Stimulated activated CD4-positive, alpha-beta T cell treated with anti-CD3 and anti-CD28 coated beads, Interleukin-12 subunit alpha, Interleukin-12 subunit beta, amount 100 ng/mL, for 4 hours (primary cell): ENCODE measurements around the gene UGT2B28.
"Not testable (repeated sequence)": the region's sequence is repeated elsewhere in the genome, so short reads cannot be mapped to it uniquely, and the experiment has no call there.

Source experiments
- DNase-seq: peaks from one replicate; pipeline ENCODE4 v3.0.0-alpha.2; 2020

Gene UGT2B28

DNA sequence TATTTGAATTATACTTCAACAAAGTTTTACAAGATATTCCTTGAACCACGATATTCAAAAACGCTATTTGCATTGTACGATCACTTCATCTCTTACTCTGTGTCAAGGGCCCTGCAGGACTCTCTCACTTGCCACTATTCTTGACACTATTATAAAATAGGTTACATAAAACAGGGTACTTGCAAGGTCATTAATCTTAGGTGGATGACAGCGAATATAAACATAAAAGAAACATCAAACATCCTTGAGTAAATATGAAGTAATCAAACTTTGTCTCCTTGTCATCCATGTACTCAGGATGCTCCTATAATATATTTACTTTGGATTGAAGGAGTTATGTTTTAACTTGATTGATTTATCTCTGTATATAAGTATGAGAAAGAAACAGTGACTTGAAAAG is at the start of gene UGT2B28:
Gene UGT2B28, plus strand, starts transcription at position 395 of the 400 bp plus-strand sequence. CDS start 26 bp downstream, outside the sequence.
- not testable (repeated sequence) for DNase-seq

DNA sequence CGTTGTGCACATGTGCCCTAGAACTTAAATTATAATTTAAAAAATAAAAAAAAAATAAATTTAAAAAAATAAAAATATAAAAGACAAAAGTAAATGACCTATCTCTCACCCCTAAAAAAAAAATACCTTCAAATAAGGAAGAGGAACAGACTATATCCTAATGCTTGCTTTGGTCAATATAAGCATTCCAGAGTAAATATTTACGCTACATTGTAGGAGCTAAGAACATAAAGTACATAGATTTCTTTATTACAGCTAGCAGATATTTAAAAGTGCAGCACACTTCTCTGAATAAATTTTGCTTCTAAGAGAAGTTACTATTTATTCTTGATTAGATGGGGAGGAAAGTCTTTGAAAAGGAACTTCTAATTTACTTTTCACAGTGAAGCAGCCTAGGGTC is 41.2 kb upstream of the UGT2B28 start:
- DNase-seq: no peak

DNA sequence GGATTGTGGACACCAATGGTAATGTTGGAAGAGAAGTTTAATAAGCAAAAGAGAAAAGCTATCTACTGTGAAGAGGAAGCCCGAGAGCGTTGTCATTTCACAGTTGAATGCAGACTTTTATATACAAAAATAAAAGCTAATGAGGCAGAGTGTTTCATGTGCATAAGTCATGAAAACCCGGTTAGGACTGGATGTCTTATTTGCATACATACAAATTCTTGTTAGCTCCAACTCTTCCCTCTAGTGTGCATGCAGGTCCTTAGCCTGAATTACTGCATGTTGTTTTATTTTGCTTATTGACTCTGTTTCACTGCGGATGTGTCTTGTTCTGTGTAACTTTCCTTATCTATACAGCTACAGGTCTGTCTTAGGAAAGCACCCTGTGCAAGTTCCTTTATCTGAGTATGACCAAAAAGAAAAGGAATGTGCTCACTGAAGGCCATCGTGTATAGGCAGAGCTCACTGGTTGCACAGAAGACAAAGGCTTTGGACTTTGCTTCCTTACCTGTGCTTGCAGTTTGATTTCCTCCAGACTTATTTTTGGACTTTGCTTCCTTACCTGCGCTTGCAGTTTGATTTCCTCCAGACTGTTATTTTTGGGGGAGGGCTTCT is 40.6 kb upstream of the UGT2B28 start:
- no peak for DNase-seq

DNA sequence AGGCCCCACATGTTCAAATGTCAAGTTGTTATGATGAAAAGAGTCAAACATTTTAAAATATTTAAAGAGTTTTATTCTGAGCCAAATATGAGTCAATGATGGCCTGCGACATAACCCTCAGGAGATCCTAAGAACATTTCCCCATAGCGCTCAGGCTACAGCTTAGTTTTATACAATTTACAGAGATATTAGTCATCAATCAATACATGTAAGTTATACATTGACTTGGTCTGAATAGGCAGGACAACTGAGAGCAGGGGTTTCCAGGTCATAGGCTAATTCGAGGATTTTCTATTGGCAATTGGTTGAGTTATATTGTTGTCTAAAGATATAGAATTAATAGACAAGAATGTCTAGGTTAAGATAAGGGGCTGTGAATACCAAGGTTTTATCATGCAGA is 39.5 kb upstream of the UGT2B28 start:
- DNase-seq: not testable (repeated sequence)

GRCh38 chr4:69241746-69242145 is 38.5 kb upstream of the UGT2B28 start:
- not testable (repeated sequence) for DNase-seq

- not testable (repeated sequence) for DNase-seq
These were observed 37.6 kb upstream of the UGT2B28 start for GRCh38 chr4:69242562-69243240.

- DNase-seq: not testable (repeated sequence)
These were observed 29.4 kb upstream of the UGT2B28 start for GRCh38 chr4:69250884-69251283.

DNA sequence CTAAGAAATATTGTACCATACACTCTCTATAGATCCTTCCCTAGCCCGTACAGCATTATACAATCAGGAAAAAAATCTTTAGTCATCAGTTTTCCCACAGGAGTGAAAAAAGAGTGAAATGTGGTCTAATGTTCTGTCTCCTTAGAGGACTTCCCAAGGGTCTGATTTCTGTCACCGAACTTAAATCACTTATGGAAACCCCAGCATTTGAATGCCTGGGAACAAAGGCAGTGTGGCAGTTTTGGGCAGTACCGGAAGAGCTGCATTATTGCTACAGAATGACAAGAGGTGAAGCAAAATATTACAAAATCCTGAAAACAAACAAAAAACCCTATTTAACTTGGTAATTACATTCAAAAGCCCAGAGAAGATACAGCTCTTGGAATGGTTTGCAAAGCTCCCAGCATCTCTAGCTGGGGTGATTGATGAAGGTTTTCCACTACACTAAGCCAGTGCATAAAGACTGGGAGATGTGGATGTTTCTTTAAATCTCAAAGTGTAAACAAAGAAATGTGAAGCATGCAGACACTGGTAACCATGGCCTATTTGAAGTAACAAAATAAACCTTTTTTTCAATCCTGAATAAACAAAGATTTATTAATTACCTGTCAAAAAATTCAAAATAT is 27.0 kb upstream of the UGT2B28 start:
- DNase-seq: not testable (repeated sequence)

- DNase-seq: not testable (repeated sequence)
These were observed 11.7 kb upstream of the UGT2B28 start for GRCh38 chr4:69268612-69269011.

DNA sequence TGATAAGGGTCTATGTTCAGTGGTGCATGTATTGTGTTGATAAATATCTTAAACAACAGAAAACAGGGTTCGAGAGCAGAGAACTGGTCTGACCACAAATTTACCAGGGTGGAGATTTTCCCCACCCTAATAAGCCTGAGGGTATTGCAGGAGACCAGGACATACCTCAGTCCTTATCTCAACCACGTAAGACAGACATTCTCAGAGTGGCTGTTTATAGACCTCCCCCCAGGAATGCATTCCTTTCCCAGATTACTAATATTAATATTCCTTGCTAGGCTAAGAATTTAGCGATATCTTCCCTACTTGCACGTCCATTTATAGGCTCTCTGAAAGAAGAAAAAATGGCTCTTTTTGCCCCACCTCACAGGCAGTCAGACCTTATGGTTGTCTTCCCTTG is 16.1 kb downstream of the UGT2B28 start:
- DNase-seq: not testable (repeated sequence)

DNA sequence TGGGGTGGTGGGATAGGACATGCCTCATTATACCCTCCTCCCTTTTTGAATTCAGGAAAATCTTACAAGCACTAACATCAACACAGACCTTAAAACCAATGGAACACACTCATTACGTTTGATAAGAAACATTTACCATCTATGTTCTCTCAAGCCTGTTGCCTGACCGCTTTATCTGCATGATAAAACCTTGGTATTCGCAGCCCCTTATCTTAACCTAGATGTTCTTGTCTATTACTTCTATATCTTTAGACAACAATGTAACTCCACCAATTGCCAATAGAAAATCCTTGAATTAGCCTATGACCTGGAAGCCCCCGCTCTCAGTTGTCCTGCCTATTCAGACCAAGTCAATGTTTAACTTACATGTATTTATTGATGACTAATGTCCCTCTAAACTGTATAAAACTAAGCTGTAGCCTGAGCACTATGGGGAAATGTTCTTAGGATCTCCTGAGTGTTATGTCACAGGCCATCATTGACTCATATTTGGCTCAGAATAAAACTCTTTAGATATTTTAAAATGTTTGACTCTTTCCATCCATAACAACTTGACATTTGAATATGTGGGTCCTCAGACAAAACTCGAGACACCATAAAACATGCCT is 28.3 kb downstream of the UGT2B28 start:
- DNase-seq: not testable (repeated sequence)

- DNase-seq: not testable (repeated sequence)
These were observed 29.3 kb downstream of the UGT2B28 start for GRCh38 chr4:69309549-69310076.

- not testable (repeated sequence) for DNase-seq
These were observed 30.0 kb downstream of the UGT2B28 start for GRCh38 chr4:69310262-69310661.

GRCh38 chr4:69317669-69318298 is 37.5 kb downstream of the UGT2B28 start:
- not testable (repeated sequence) for DNase-seq

DNA sequence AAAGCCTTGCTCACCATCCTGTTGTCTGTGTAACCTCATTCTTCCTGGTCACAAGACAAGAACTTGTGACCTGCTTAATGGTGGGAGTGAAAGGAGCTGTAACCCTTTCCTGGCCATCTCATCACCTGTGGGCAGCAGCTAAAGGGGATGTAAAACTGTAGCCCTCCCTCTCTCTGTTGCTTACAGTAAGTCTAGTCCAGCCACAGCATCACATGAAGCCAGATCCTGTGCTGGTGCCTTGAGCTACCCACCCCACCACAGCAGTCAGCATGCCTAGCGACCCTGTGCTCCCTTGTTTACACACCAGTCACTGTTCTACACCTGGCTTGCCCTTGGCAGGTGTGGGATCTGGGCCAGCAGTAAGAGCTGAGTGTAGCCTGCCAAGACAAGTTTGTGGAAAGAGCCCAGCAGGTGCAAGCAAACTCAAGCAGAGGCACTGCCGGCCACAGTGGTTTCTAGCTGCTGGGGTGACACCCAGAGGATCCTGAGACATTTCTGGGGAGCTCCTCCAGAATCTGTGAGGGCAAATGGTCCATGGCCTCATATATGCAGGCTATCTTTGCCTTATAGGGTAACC is 41.0 kb downstream of the UGT2B28 start:
- DNase-seq: no peak

GRCh38 chr4:69322055-69322454 is 41.8 kb downstream of the UGT2B28 start:
- DNase-seq: no peak

DNA sequence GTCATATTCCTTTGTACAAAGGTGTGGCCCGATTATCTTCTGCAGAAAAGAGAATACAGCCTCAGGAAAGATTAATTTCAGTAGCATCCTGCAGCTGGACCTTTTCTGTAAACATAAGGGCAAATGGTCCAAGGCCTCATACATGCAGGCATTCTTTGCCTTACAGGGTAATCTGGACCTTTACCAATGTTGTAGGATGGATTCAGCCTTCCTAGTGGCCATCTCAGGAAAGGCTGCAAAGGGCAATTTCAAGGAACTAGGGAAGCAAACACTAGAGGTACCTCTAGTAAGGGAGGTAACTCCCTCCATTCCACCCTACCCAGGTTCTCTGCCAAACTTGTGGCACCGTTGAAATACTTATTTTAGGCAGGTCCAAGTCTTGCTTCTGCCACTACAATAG is 43.0 kb downstream of the UGT2B28 start:
- DNase-seq: no peak

DNA sequence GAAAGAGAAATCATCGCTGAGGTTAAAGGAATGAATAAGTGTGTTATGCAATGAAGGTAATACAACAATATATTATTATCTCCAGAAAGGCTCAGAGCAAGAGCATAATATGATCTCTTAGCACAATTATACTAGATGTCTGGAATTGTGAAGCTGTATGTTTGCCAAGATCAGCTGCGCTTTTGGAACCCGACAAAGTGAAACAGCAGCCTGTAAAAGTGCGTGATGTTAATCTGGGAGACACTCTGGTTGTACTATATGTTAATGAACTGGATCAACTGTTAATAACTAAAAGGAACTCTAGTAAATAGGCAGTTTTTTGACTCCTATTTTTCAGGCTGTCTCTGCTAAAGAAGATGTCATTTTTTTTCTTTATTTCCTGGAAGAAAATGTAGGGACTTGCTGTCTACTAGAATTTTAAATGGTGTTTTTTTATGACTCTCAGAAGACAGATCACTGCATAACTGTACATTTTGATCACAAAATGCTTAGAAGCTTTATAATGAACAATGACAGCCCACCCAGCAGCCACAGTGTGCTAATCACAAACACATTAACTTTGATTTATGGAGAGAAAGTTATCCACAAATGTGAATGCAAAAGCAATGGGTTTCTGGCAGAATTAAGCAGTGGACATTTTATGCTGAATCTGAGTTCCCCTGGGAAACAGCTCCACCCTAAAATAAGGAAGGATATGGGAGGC is 50.2 kb downstream of the UGT2B28 start:
- no peak for DNase-seq

GRCh38 chr4:69331304-69331703 is 51.0 kb downstream of the UGT2B28 start:
- not testable (repeated sequence) for DNase-seq

- not testable (repeated sequence) for DNase-seq
These were observed 55.2 kb downstream of the UGT2B28 start for GRCh38 chr4:69335485-69335884.

DNA sequence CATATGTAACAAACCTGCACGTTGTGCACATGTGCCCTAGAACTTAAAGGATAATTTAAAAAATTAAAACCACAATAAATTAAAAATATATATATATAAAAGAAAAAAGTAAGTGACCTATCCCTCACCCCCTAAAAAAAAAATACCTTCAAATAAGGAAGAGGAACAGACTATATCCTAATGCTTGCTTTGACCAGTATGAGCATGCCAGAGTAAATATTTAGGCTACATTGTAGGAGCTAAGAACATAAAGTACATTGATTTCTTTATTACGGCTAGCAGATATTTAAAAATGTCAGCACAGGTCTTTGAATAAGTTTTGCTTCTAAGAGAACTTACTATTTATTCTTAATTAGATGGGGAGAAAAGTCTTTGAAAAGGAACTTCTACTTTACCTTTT is 62.8 kb downstream of the UGT2B28 start:
- not testable (repeated sequence) for DNase-seq
